Brain microvascular endothelial cell (primary cell): ENCODE results near the gene FAM167B.
"Not testable (repeated sequence)": the region's sequence is repeated elsewhere in the genome, so short reads cannot be mapped to it uniquely, and the experiment has no call there.

Experiments used
- DNase-seq: peaks from one replicate; pipeline ENCODE4 v3.0.0-alpha.2; 2020
- H3K27ac ChIP-seq: fragments of 250-450 bp; sonication (Bioruptor Pico); 2 replicates; pipeline ENCODE4 v1.5.1; 2020; ENCODE audit warnings: mild to moderate bottlenecking, moderate library complexity
- H3K27me3 ChIP-seq: fragments of 250-450 bp; sonication (Bioruptor Pico); replicated peaks from 2 replicates; pipeline ENCODE4 v1.5.1; 2020; ENCODE audit warnings: mild to moderate bottlenecking
- H3K36me3 ChIP-seq: fragments of 250-450 bp; sonication (Bioruptor Pico); replicated peaks from 2 replicates; pipeline ENCODE4 v1.5.1; 2020; ENCODE audit warnings: mild to moderate bottlenecking
- H3K4me3 ChIP-seq: 2 replicates; pipeline ENCODE4 v1.5.1; 2011; ENCODE audit warnings: low read depth, mild to moderate bottlenecking, control low read depth, low read length, moderate library complexity
- in situ Hi-C: cut with HindIII; loops from 2 replicates; pipeline ENCODE4 v1.10.0; 2017; ENCODE audit warnings: low sequenced_read_pairs, low pct_ligation_motif_present
- TF ChIP-seq, protein P1 (sequence below): IDR thresholded peaks from 2 replicates; pipeline ENCODE4 v1.5.1; 2011; ENCODE audit warnings: low read depth, mild to moderate bottlenecking, moderate library complexity, low read length, control low read depth, inconsistent platforms; ENCODE audit errors: missing control alignments

Gene FAM167B

DNA sequence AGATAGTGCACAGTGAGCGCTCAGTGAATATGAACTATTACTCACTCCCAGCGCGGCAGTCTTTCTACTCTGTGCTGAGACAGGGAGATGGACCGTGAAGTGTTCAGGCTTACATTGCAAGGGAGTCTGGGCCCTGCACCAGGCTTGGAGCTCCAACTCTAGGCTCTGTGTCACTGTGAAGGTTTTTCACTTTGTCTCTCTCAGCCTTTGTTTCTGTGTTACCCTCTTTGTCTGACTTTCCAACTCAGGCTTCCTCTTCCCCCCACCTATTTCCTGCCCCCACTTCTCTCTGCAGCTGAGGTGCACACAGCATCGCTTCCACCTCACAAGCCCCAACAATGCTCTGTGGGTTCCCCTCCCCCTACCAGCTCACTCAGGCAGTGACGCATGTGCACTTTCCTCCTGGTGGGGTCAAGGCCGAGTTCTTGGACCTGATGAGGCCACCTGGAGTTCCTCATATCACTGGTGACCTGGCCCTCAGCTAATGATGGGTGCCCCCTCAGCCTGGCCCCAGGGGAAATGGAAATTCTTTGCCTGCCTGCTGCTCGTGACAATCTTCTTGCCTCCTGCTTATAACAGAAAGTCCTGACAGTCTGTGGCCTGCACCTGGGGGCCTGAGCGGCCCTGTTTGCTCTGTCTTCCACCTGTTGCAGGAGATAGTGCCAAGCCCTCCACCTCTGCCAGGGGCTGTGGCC lies 3.0 kb downstream of the FAM167B start:
- H3K27me3 ChIP-seq, result no peaks in the 10 kb centered on the region
- TF ChIP-seq, protein P1, sequence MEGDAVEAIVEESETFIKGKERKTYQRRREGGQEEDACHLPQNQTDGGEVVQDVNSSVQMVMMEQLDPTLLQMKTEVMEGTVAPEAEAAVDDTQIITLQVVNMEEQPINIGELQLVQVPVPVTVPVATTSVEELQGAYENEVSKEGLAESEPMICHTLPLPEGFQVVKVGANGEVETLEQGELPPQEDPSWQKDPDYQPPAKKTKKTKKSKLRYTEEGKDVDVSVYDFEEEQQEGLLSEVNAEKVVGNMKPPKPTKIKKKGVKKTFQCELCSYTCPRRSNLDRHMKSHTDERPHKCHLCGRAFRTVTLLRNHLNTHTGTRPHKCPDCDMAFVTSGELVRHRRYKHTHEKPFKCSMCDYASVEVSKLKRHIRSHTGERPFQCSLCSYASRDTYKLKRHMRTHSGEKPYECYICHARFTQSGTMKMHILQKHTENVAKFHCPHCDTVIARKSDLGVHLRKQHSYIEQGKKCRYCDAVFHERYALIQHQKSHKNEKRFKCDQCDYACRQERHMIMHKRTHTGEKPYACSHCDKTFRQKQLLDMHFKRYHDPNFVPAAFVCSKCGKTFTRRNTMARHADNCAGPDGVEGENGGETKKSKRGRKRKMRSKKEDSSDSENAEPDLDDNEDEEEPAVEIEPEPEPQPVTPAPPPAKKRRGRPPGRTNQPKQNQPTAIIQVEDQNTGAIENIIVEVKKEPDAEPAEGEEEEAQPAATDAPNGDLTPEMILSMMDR, result no peak
- no peak overlapping the region for H3K27ac ChIP-seq
- in situ Hi-C loops, result no loop called here
- no peak overlapping the region for H3K4me3 ChIP-seq
- no peak for DNase-seq
- H3K36me3 ChIP-seq, result no peaks in the 10 kb centered on the region

DNA sequence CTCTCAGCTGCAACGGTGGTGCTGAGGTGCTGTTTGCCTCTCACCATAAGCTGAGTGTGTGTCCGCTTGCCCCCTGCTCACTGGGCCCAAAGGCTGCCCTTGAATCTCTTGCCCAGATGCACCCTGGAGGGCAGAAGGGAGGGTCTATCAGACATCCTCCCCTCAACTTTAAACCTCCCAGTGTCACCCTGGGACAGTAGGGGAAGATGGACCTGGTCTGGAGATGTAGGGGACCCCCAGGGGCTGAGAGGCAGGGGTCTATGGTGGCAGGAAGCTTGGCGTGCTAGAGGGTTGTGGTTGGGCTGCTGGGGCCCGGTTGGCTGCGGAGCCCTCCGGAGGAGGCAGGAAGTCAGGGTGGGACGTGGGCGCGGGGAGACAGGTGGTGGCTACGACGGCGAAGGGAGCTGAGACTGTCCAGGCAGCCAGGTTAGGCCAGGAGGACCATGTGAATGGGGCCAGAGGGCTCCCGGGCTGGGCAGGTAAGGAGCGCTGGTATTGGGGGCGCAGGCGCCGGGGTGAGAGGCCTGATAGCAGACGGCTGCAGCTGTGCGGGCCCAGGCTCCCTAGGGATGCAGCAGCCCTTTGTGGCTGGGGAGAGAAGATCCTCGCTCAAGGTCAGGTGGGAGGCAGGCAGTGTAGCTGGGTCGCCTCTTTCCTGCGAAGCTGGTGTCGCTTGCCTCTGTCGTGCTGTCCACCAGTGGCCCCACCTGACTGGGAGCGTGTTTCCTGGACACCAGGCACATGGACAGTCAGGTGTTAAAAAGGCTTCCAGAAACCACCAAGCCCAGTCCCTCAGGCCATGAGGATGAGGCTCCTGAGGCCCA lies 4.1 kb downstream of the FAM167B start, which contains the start of gene LCK:
Gene LCK (plus strand): TSS at position 373 of the 824 bp plus-strand sequence. CDS start 23,065 bp downstream, outside the sequence.
- no peak for DNase-seq
- in situ Hi-C loops, result no loop called here
- Histone ChIP-seq H3K4me3 (no peak within 1 kb of the TSS), H3K27me3 (no peaks in the 10 kb centered on the region), H3K36me3 (no peaks in the 10 kb centered on the region), H3K27ac (no peak within 1 kb of the TSS)
- TF ChIP-seq, protein P1, result no peak

DNA sequence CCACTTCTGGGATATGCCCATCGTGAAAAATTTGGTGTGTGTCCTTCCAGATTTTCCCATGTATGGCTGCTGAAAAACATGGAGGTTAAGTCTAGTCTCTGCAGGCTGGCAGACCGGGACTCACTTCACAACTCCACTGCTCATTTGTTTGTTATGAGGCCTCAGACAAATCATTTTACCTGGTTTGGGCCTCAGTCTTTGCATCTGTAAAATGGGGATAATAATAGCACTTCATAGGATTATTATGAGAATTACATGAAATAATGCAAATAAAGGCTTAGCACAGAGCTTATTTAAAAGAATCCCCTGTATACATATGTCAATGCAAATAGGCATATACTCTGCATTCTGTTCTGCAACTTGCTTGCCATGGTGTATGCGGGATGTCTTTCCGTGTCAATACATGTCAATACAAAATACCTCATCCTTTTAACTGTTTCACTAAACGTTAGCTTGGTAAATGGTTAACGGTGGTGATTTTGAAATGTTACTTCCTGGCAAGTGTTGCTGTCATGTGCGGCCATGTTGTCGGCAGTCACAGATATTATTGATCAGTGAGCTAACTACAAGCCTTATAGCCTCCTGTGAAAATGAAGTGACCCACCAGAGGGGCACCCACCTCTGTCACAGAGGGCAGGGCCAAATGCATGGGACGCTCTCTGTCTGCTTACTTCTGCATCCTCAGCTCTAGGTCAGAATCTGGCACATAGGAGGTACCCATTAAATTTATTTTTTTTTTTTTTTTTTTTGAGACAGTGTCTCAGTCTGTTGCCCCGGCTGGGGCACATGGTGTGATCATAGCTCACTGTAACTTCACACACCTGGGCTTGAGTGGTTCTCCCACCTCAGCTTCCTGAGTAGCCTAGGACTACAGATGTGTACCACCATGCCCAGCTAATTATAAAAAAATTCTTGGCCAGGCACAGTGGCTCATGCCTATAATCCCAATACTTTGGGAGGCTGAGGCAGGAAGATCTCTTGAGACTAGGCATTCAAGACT lies 8.3 kb downstream of the FAM167B start:
- Histone ChIP-seq H3K27me3 (no peaks in the 10 kb centered on the region), H3K36me3 (no peaks in the 10 kb centered on the region), H3K27ac (no peak overlapping the region), H3K4me3 (no peak overlapping the region)
- in situ Hi-C loops, result no loop called here
- DNase-seq, result no peak
- TF ChIP-seq, protein P1, result no peak

DNA sequence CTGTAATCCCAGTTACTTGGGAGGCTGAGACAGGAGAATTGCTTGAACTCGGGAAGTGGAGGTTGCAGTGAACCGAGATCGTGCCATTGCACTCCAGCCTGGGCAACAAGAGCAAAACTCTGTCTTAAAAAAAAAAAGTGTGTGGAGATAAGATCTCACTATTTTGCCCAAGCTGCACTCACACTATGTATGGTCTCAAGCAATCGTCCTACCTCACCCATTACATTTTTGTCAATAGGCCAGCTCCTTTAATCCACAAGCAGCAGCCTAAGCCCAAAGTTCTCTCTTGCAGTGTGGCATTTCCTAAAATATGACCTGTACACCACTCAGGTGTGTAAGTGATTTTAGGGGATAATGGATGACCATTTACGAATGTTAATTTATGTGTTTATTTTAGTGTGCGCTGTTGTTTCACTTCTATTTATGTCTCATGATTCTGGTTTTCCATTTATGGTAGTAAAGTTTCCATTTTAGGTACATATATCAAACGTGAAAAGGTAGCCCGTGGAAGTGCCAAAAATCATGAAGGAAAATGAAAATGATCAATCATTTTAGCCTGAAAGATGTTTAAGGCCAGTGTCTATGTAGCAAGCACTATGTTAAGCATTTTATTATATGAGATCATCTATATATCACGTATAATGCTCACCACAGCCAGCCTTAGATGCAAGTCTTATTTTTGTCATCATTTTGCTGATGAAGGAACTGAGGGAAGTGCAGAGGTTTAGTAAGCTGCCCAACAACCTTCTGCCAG lies 9.6 kb downstream of the FAM167B start:
- TF ChIP-seq, protein P1, result no peak
- Histone ChIP-seq H3K36me3 (no peaks in the 10 kb centered on the region), H3K4me3 (no peak overlapping the region), H3K27ac (no peak overlapping the region), H3K27me3 (no peaks in the 10 kb centered on the region)
- in situ Hi-C loops, result no loop called here
- DNase-seq, result no peak

DNA sequence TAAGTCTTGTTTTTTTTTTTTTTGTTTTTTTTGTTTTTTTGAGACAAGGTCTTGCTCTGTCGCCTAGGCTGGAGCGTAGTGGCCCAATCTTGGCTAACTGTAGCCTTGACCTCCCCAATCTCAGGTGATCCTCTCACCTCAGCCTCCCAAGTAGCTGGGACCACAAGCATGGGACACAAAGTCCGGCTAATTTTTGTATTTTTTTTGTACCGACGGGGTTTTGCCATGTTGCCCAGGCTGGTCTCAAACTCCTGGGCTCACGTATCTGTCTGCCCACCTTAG lies 10.1 kb downstream of the FAM167B start:
- no peaks in the 10 kb centered on the region for H3K36me3 ChIP-seq
- DNase-seq, result no peak
- H3K27me3 ChIP-seq, result no peaks in the 10 kb centered on the region
- H3K4me3 ChIP-seq, result no peak overlapping the region
- H3K27ac ChIP-seq, result no peak overlapping the region
- in situ Hi-C loops, result no loop called here
- TF ChIP-seq, protein P1, result no peak

DNA sequence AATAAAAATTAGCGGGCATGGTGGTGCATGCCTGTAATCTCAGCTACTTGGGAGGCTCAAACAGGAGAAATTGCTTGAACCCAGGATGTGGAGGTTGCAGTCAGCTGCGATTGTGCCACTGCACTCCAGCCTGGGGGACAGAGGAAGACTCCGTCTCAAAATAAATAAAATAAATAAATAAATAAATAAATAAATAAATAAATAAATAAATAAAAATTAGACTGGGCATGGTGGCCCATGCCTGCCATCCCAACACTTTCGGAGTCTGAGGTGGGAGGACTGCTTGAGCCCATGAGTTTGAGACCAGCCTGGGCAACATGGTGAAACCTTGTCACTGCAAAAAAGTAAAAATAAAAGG lies 16.2 kb downstream of the FAM167B start:
- H3K27me3 ChIP-seq, in situ Hi-C loops, H3K4me3 ChIP-seq, H3K36me3 ChIP-seq, H3K27ac ChIP-seq, DNase-seq: not testable (repeated sequence)
